Measurements from ENCODE around the gene SH3D21. TPM values are rescaled to one million over a fixed set of nuclear protein-coding genes. Genes with fewer than 3 reads are reported as not detected.

SH3D21 gene
- polyA plus RNA-seq (ENCODE audit: insufficient read length in 4 of 4): 10 to 100 TPM; 19.3 to 34.7 (median 23.4) TPM

- no peak for DNase-seq (ENCODE audit: low read depth in 4 of 4, low spot score in 3 of 4)
Observed at GRCh38 chr1:36306210-36306901, at the start of gene SH3D21. Gene SH3D21 (plus strand): TSS chr1:36306368. CDS start chr1:36306421, 53 bp downstream.

GRCh38 chr1:36256558-36257374 is 49.4 kb upstream of the SH3D21 start:
- no peak for DNase-seq (ENCODE audit: low read depth in 4 of 4, low spot score in 3 of 4)

GRCh38 chr1:36257375-36257767 is 48.8 kb upstream of the SH3D21 start:
- DNase-seq (ENCODE audit: low read depth in 4 of 4, low spot score in 3 of 4): no peak

- DNase-seq (ENCODE audit: low read depth in 4 of 4, low spot score in 3 of 4): no peak
Observed at GRCh38 chr1:36258960-36259344, 47.2 kb upstream of the SH3D21 start.

GRCh38 chr1:36268981-36269380 is 37.2 kb upstream of the SH3D21 start:
- DNase-seq (ENCODE audit: low read depth in 4 of 4, low spot score in 3 of 4): no peak

- DNase-seq (ENCODE audit: low read depth in 4 of 4, low spot score in 3 of 4): no peak
Observed at GRCh38 chr1:36269408-36269838, 36.7 kb upstream of the SH3D21 start.

GRCh38 chr1:36273024-36273423 is 33.1 kb upstream of the SH3D21 start:
- DNase-seq (ENCODE audit: low read depth in 4 of 4, low spot score in 3 of 4): no peak

- DNase-seq (ENCODE audit: low read depth in 4 of 4, low spot score in 3 of 4): no peak
Observed at GRCh38 chr1:36274201-36274600, 32.0 kb upstream of the SH3D21 start.

GRCh38 chr1:36276688-36277087 is 29.5 kb upstream of the SH3D21 start:
- no peak for DNase-seq (ENCODE audit: low read depth in 4 of 4, low spot score in 3 of 4)

GRCh38 chr1:36279110-36279788 is 26.9 kb upstream of the SH3D21 start:
- no peak for DNase-seq (ENCODE audit: low read depth in 4 of 4, low spot score in 3 of 4)

- no peak for DNase-seq (ENCODE audit: low read depth in 4 of 4, low spot score in 3 of 4)
Observed at GRCh38 chr1:36279789-36280296, 26.3 kb upstream of the SH3D21 start.

GRCh38 chr1:36284061-36284460 is 22.1 kb upstream of the SH3D21 start:
- no peak for DNase-seq (ENCODE audit: low read depth in 4 of 4, low spot score in 3 of 4)

- no peak for DNase-seq (ENCODE audit: low read depth in 4 of 4, low spot score in 3 of 4)
Observed at GRCh38 chr1:36284517-36284916, 21.7 kb upstream of the SH3D21 start.

- peak in 3 of 4 donors; percentile 66 to 76 (median 69) for DNase-seq (ENCODE audit: low read depth in 4 of 4, low spot score in 3 of 4)
Observed at GRCh38 chr1:36285443-36286101, 20.6 kb upstream of the SH3D21 start.

GRCh38 chr1:36286802-36287201 is 19.4 kb upstream of the SH3D21 start:
- no peak for DNase-seq (ENCODE audit: low read depth in 4 of 4, low spot score in 3 of 4)

GRCh38 chr1:36287595-36287994 is 18.6 kb upstream of the SH3D21 start:
- DNase-seq (ENCODE audit: low read depth in 4 of 4, low spot score in 3 of 4): no peak

GRCh38 chr1:36295390-36295789 is 10.8 kb upstream of the SH3D21 start:
- no peak for DNase-seq (ENCODE audit: low read depth in 4 of 4, low spot score in 3 of 4)

- no peak for DNase-seq (ENCODE audit: low read depth in 4 of 4, low spot score in 3 of 4)
Observed at GRCh38 chr1:36297062-36297461, 9.1 kb upstream of the SH3D21 start.

GRCh38 chr1:36298640-36299039 is 7.5 kb upstream of the SH3D21 start:
- no peak for DNase-seq (ENCODE audit: low read depth in 4 of 4, low spot score in 3 of 4)

- no peak for DNase-seq (ENCODE audit: low read depth in 4 of 4, low spot score in 3 of 4)
Observed at GRCh38 chr1:36300526-36300925, 5.6 kb upstream of the SH3D21 start.

- no peak for DNase-seq (ENCODE audit: low read depth in 4 of 4, low spot score in 3 of 4)
Observed at GRCh38 chr1:36301220-36301619, 4.9 kb upstream of the SH3D21 start.
